Breast epithelium (tissue), 4 donors: ENCODE measurements around the gene PFKFB1. TPM values are rescaled to one million over a fixed set of nuclear protein-coding genes. Genes with fewer than 3 reads are reported as not detected.
A peak's percentile ranks its signal among the peaks of the same experiment; 100 is the strongest.

Source experiments
- DNase-seq, 2 donors: peaks; one replicate each; pipeline ENCODE4 v3.0.0-alpha.2; 2019; ENCODE audit warnings: low spot score in 2 of 2
- H3K27ac ChIP-seq, 2 donors: fragments of 200-600 bp; sonication (generic) in 1 of 2; one replicate each; pipeline ENCODE4 v1.5.1; 2016 to 2019; ENCODE audit warnings: mild to moderate bottlenecking in 1 of 2
- H3K27me3 ChIP-seq, 2 donors: fragments of 200-600 bp; sonication (generic) in 1 of 2; one replicate each; pipeline versions ENCODE4 v1.5.1 to v1.6.0; 2017 to 2019; ENCODE audit warnings: control low read depth in 1 of 2, mild to moderate bottlenecking in 1 of 2
- H3K36me3 ChIP-seq: fragments of 200-600 bp; one replicate; pipeline ENCODE4 v1.5.1; 2019
- H3K4me1 ChIP-seq, 2 donors: fragments of 200-600 bp; sonication (generic); one replicate each; pipeline ENCODE4 v1.5.1; 2016 to 2019; ENCODE audit warnings: control low read depth in 1 of 2
- H3K4me3 ChIP-seq, 3 donors: fragments of 200-600 bp; sonication (generic); 1 replicate in 2 of 3; 2 replicates in 1 of 3; pipeline ENCODE4 v1.5.1; 2016 to 2019; ENCODE audit warnings: mild to moderate bottlenecking in 3 of 3, moderate library complexity in 2 of 3
- H3K9me3 ChIP-seq, 2 donors: fragments of 200-600 bp; sonication (generic) in 1 of 2; one replicate each; pipeline ENCODE4 v1.5.1; 2016 to 2019; ENCODE audit warnings: control low read depth in 1 of 2
- CTCF ChIP-seq, 3 donors: fragments of 450-650 bp; IDR thresholded peaks; one replicate each; pipeline ENCODE4 v1.5.1; 2016 to 2017; ENCODE audit warnings: antibody characterized with exemption in 3 of 3, mild to moderate bottlenecking in 3 of 3, moderate library complexity in 3 of 3
- POLR2A ChIP-seq: fragments of 450-650 bp; IDR thresholded peaks from one replicate; pipeline ENCODE4 v1.6.1; 2016; ENCODE audit warnings: antibody characterized with exemption, mild to moderate bottlenecking, moderate library complexity
- POLR2AphosphoS5 ChIP-seq, 3 donors: sonication (generic); formaldehyde crosslinking; IDR thresholded peaks; one replicate each; pipeline ENCODE4 v1.6.1; 2017; ENCODE audit warnings: antibody characterized with exemption in 3 of 3
- intact Hi-C: fragments of 100-400 bp; cut with DNase I; formaldehyde crosslinking; loops from one replicate; pipeline ENCODE4 v1.15.1; 2023; ENCODE audit warnings: low total_unique reads
- total RNA-seq, 3 donors: library from RNA; depleted of rRNA; stranded (reverse); fragments of >200 nt; gene quantifications; one replicate each; pipeline ENCODE4 v1.1.0, GENCODE V29; 2016

PFKFB1 gene
- total RNA-seq, 3 donors from 2014 or later, result 2.6 to 18.7 (median 3.1) TPM

GRCh38 chrX:55005256-55005655 is 11.3 kb upstream of the PFKFB1 start:
- Histone ChIP-seq H3K36me3 (no peaks in the 10 kb centered on the region), H3K27ac (no peak overlapping the region), H3K4me1 (no peaks in the 10 kb centered on the region), H3K27me3 (peaks cover 0 to 36% of the 10 kb centered on the region in 2 donors), H3K9me3 (no peaks in the 10 kb centered on the region), H3K4me3 (no peak overlapping the region)
- TF ChIP-seq CTCF (IDR thresholded peaks at IDR 0.05), result no peak
- TF ChIP-seq POLR2AphosphoS5 (IDR thresholded peaks at IDR 0.05), result no peak
- TF ChIP-seq POLR2A, result no peak
- intact Hi-C loops, result no loop called here
- no peak for DNase-seq

- intact Hi-C loops, result no loop called here
- Histone ChIP-seq H3K4me3 (no peak overlapping the region), H3K4me1 (no peaks in the 10 kb centered on the region), H3K9me3 (no peaks in the 10 kb centered on the region), H3K27me3 (peaks cover 0 to 36% of the 10 kb centered on the region in 2 donors), H3K27ac (no peak overlapping the region), H3K36me3 (no peaks in the 10 kb centered on the region)
- no peak for DNase-seq
- TF ChIP-seq CTCF (IDR thresholded peaks at IDR 0.05) (no peak), POLR2A (no peak)
These were observed 10.2 kb upstream of the PFKFB1 start for GRCh38 chrX:55004231-55004630.

GRCh38 chrX:54999717-55000598 is 6.0 kb upstream of the PFKFB1 start, which contains the start of gene APEX2:
Gene APEX2, plus strand, starts transcription at chrX:55000363. Its CDS starts 60 bp downstream, at chrX:55000423.
- H3K27ac ChIP-seq, result peak within 1 kb of the TSS; percentile 85 to 95
- no peaks in the 10 kb centered on the region for H3K36me3 ChIP-seq
- no peak for TF ChIP-seq CTCF (IDR thresholded peaks at IDR 0.05)
- TF ChIP-seq POLR2A, result peak; percentile 75
- TF ChIP-seq POLR2AphosphoS5 (IDR thresholded peaks at IDR 0.05), result peak in 2 of 3 donors; percentile 29 to 85
- DNase-seq, result peak; percentile 88 to 89
- H3K4me3 ChIP-seq, result peak within 1 kb of the TSS; percentile 49 to 71 (median 59)
- H3K9me3 ChIP-seq, result no peaks in the 10 kb centered on the region
- intact Hi-C loops, result no loop called here
- no peaks in the 10 kb centered on the region for H3K4me1 ChIP-seq
- H3K27me3 ChIP-seq, result peaks cover 0 to 22% of the 10 kb centered on the region in 2 donors

- no peak for TF ChIP-seq POLR2A
- TF ChIP-seq POLR2AphosphoS5 (IDR thresholded peaks at IDR 0.05), result no peak
- TF ChIP-seq CTCF (IDR thresholded peaks at IDR 0.05), result no peak
- intact Hi-C loops, result no loop called here
- H3K27me3 ChIP-seq, result peaks cover 0 to 34% of the 10 kb centered on the region in 2 donors
- no peak for DNase-seq
- no peak overlapping the region for H3K4me3 ChIP-seq
- H3K4me1 ChIP-seq, result no peaks in the 10 kb centered on the region
- no peaks in the 10 kb centered on the region for H3K9me3 ChIP-seq
- H3K27ac ChIP-seq, result no peak overlapping the region
- no peaks in the 10 kb centered on the region for H3K36me3 ChIP-seq
These were observed 1.6 kb upstream of the PFKFB1 start for GRCh38 chrX:54995621-54996020.

- Histone ChIP-seq H3K36me3 (no peaks in the 10 kb centered on the region), H3K27ac (no peak overlapping the region), H3K9me3 (no peaks in the 10 kb centered on the region), H3K4me1 (no peaks in the 10 kb centered on the region), H3K27me3 (peaks cover 0 to 34% of the 10 kb centered on the region in 2 donors), H3K4me3 (no peak overlapping the region)
- TF ChIP-seq POLR2A, result no peak
- no peak for TF ChIP-seq POLR2AphosphoS5 (IDR thresholded peaks at IDR 0.05)
- TF ChIP-seq CTCF (IDR thresholded peaks at IDR 0.05), result no peak
- intact Hi-C loops, result no loop called here
- no peak for DNase-seq
These were observed 822 bp upstream of the PFKFB1 start for GRCh38 chrX:54994668-54995351.
